PFSK-1 (cell line): Measurements from ENCODE around the gene GNB1L.

Experiments used
- FOXP2 ChIP-seq: optimal IDR thresholded peaks from 2 replicates; pipeline ENCODE3; 2011; ENCODE audit warnings: borderline replicate concordance, control low read depth, inconsistent platforms; ENCODE audit not compliant: insufficient read depth; ENCODE audit errors: extremely low read length, extremely low read depth
- POLR2AphosphoS5 ChIP-seq: IDR thresholded peaks from 2 replicates; pipeline ENCODE4 v1.6.1; 2012; ENCODE audit warnings: low read depth, mild to moderate bottlenecking, control low read depth, low read length, moderate library complexity
- REST ChIP-seq, 2 experiments: IDR thresholded peaks; 2 replicates each; pipeline versions ENCODE4 v1.6.1 to v1.8.0; 2011 to 2012; ENCODE audit warnings: low read depth in 2 of 2, low read length in 2 of 2, control low read depth in 1 of 2, inconsistent platforms in 1 of 2, mild to moderate bottlenecking in 1 of 2, moderate library complexity in 1 of 2; ENCODE audit not compliant: insufficient read depth in 1 of 2
- SIN3A ChIP-seq: IDR thresholded peaks from 2 replicates; pipeline ENCODE4 v1.6.1; 2012; ENCODE audit warnings: mild to moderate bottlenecking, low read length, moderate library complexity, borderline replicate concordance; ENCODE audit not compliant: insufficient read depth
- TAF1 ChIP-seq: IDR thresholded peaks from 2 replicates; pipeline ENCODE4 v1.6.1; 2012; ENCODE audit warnings: low read length, control low read depth, borderline replicate concordance; ENCODE audit not compliant: insufficient read depth

The GNB1L gene

GRCh38 chr22:19841641-19842392 is 12.9 kb downstream of the GNB1L start:
- TF ChIP-seq SIN3A: no peak
- no peak for TF ChIP-seq POLR2AphosphoS5

DNA sequence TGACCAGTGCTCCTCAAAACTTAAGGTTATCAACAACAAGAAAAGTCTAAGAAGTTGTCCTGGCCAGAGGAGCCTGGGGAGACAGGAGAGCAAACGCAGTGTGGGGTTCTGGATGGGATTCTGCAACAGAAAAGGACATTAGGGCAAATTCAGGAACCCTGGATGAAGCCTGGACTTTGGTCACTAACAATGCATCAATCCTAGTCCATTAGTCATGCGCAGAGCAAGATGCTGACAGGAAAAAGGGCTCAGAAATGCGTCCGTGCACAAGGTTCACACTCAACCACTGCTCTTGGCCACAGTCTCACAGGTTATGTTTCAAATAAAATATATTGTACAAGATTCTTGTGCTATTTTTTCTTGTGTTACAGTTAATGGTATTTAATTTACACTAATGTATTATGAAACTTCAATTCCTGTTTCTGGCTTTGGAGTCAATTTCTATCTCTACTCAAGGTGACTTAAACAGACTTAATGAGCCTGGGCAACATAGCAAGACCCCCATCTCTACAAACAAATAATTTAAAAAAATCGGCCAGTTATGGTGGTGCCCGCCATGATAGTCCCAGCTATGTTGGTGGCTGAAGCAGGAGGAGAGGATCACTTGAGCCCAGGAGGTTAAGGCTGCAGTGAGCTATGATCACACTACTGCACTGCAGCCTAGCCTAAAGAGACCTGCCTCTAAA is 13.6 kb downstream of the GNB1L start:
- TF ChIP-seq POLR2AphosphoS5: no peak
- TF ChIP-seq SIN3A: no peak
- TF ChIP-seq REST (IDR thresholded peaks at IDR 0.05; ENCODE audit: insufficient read depth in 1 of 2, low read depth in 2 of 2, low read length in 2 of 2): no peak
- no peak for TF ChIP-seq TAF1
- TF ChIP-seq FOXP2: no peak

GRCh38 chr22:19840059-19840458 is 14.6 kb downstream of the GNB1L start:
- TF ChIP-seq REST (IDR thresholded peaks at IDR 0.05; ENCODE audit: insufficient read depth in 1 of 2, low read depth in 2 of 2, low read length in 2 of 2) (no peak), FOXP2 (no peak), SIN3A (no peak), POLR2AphosphoS5 (no peak), TAF1 (no peak)

- TF ChIP-seq REST (IDR thresholded peaks at IDR 0.05; ENCODE audit: insufficient read depth in 1 of 2, low read depth in 2 of 2, low read length in 2 of 2): no peak
These were observed 16.8 kb downstream of the GNB1L start for GRCh38 chr22:19837915-19838314.

GRCh38 chr22:19836512-19836911 is 18.2 kb downstream of the GNB1L start:
- TF ChIP-seq SIN3A (no peak), POLR2AphosphoS5 (no peak), TAF1 (no peak), FOXP2 (no peak), REST (IDR thresholded peaks at IDR 0.05; ENCODE audit: insufficient read depth in 1 of 2, low read depth in 2 of 2, low read length in 2 of 2) (no peak)
